PFSK-1 (cell line): ENCODE results near the gene RPS6KA5.

Source experiments
- FOXP2 ChIP-seq: optimal IDR thresholded peaks from 2 replicates; pipeline ENCODE3; 2011; ENCODE audit warnings: borderline replicate concordance, control low read depth, inconsistent platforms; ENCODE audit not compliant: insufficient read depth; ENCODE audit errors: extremely low read length, extremely low read depth
- POLR2AphosphoS5 ChIP-seq: IDR thresholded peaks from 2 replicates; pipeline ENCODE4 v1.6.1; 2012; ENCODE audit warnings: low read depth, mild to moderate bottlenecking, control low read depth, low read length, moderate library complexity
- SIN3A ChIP-seq: IDR thresholded peaks from 2 replicates; pipeline ENCODE4 v1.6.1; 2012; ENCODE audit warnings: mild to moderate bottlenecking, low read length, moderate library complexity, borderline replicate concordance; ENCODE audit not compliant: insufficient read depth
- TAF1 ChIP-seq: IDR thresholded peaks from 2 replicates; pipeline ENCODE4 v1.6.1; 2012; ENCODE audit warnings: low read length, control low read depth, borderline replicate concordance; ENCODE audit not compliant: insufficient read depth
- TF ChIP-seq, protein P1 (sequence below), 2 experiments: IDR thresholded peaks; 2 replicates each; pipeline versions ENCODE4 v1.6.1 to v1.8.0; 2011 to 2012; ENCODE audit warnings: low read depth in 2 of 2, low read length in 2 of 2, control low read depth in 1 of 2, inconsistent platforms in 1 of 2, mild to moderate bottlenecking in 1 of 2, moderate library complexity in 1 of 2; ENCODE audit not compliant: insufficient read depth in 1 of 2

DNA sequence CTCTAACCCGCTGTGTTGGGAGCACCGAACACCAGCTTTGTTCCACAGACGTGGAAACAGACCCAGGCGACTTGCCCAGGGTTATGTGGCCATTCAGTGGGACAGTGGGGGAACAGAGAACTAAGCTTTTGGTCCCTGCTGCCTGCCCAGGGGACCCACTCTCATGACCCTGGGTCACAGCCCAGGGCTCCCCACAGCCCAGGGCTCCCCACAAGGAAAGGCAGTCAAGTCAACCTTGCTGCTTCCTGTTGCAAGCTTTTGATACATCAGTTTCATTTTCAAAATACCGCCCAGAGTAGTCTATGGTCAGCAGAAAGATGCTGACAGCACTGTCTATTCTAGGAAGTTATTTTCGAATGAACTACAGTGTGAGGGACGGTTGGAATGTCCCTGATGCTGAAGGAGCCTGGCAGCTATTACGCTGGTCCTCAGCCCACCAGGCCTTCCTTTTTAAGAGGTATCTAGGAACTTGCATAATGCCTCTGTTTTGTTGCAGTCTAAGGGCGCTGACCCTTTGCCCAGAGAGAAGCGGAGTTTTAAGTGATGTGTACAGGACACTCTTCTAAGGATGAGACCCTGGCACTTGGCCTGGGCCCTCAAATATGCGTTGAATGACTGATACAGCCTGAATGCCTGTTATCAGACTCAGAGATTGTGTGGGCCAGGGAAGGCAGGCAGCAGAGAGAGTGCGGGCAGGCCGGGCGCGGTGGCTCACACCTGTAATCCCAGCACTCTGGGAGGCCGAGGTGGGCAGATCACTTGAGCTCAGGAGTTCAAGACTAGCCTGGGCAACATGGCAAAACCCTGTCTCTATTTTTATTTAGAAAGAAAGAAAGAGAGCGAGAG lies 231.6 kb downstream of the RPS6KA5 start:
- TF ChIP-seq POLR2AphosphoS5 (no peak), TAF1 (no peak), SIN3A (no peak), FOXP2 (no peak)
- TF ChIP-seq, protein P1, sequence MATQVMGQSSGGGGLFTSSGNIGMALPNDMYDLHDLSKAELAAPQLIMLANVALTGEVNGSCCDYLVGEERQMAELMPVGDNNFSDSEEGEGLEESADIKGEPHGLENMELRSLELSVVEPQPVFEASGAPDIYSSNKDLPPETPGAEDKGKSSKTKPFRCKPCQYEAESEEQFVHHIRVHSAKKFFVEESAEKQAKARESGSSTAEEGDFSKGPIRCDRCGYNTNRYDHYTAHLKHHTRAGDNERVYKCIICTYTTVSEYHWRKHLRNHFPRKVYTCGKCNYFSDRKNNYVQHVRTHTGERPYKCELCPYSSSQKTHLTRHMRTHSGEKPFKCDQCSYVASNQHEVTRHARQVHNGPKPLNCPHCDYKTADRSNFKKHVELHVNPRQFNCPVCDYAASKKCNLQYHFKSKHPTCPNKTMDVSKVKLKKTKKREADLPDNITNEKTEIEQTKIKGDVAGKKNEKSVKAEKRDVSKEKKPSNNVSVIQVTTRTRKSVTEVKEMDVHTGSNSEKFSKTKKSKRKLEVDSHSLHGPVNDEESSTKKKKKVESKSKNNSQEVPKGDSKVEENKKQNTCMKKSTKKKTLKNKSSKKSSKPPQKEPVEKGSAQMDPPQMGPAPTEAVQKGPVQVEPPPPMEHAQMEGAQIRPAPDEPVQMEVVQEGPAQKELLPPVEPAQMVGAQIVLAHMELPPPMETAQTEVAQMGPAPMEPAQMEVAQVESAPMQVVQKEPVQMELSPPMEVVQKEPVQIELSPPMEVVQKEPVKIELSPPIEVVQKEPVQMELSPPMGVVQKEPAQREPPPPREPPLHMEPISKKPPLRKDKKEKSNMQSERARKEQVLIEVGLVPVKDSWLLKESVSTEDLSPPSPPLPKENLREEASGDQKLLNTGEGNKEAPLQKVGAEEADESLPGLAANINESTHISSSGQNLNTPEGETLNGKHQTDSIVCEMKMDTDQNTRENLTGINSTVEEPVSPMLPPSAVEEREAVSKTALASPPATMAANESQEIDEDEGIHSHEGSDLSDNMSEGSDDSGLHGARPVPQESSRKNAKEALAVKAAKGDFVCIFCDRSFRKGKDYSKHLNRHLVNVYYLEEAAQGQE (IDR thresholded peaks at IDR 0.05; ENCODE audit: insufficient read depth in 1 of 2, low read depth in 2 of 2, low read length in 2 of 2), result no peak
